AG09319 (cell line): Measurements from ENCODE around the gene ST3GAL4.

Source experiments
- DNase-seq: peaks from one replicate; pipeline ENCODE4 v3.0.0-alpha.2; 2010; ENCODE audit warnings: low read depth; ENCODE audit errors: extremely low read depth
- TF ChIP-seq, protein P1 (sequence below): IDR thresholded peaks from 2 replicates; pipeline ENCODE4 v1.5.1; 2011; ENCODE audit warnings: low read depth, mild to moderate bottlenecking, inconsistent platforms, low read length, moderate library complexity

Gene ST3GAL4

DNA sequence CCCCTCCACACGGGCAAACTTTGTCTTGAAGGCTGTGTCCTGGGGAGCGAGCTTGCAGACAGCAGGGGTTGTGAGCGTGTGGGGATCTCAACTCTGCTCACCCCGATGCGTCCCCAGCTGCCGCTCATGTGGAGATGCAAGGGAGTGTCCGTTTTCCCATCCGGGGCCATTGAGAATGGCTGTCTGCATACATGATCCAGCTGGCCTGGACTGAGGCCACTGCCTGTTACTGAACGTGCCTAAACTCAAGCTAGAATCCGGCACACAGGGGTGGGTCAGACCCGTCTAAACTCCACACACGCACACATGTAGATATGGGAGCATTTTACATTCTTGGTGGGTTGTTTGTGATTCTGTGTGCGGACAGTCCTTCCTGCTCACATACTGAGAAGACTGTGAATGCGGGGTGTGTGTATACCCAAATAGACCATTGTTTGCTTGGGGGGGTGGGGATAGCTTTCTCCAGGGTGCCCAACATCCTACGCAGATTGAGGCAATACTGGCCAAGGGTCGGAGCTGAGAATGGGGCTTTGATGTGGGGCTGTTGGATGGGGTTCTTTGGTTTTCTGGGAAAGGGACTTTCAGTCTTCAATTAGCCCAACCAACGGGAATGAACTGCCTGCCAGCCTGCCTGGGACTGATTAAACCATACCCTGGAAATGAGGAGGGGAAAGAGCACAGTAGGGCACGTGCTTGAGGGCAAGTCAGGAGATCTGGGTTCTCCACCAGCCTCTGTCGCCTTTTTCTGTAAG lies 60.4 kb downstream of the ST3GAL4 start:
- TF ChIP-seq, protein P1, sequence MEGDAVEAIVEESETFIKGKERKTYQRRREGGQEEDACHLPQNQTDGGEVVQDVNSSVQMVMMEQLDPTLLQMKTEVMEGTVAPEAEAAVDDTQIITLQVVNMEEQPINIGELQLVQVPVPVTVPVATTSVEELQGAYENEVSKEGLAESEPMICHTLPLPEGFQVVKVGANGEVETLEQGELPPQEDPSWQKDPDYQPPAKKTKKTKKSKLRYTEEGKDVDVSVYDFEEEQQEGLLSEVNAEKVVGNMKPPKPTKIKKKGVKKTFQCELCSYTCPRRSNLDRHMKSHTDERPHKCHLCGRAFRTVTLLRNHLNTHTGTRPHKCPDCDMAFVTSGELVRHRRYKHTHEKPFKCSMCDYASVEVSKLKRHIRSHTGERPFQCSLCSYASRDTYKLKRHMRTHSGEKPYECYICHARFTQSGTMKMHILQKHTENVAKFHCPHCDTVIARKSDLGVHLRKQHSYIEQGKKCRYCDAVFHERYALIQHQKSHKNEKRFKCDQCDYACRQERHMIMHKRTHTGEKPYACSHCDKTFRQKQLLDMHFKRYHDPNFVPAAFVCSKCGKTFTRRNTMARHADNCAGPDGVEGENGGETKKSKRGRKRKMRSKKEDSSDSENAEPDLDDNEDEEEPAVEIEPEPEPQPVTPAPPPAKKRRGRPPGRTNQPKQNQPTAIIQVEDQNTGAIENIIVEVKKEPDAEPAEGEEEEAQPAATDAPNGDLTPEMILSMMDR: no peak
- no peak for DNase-seq

DNA sequence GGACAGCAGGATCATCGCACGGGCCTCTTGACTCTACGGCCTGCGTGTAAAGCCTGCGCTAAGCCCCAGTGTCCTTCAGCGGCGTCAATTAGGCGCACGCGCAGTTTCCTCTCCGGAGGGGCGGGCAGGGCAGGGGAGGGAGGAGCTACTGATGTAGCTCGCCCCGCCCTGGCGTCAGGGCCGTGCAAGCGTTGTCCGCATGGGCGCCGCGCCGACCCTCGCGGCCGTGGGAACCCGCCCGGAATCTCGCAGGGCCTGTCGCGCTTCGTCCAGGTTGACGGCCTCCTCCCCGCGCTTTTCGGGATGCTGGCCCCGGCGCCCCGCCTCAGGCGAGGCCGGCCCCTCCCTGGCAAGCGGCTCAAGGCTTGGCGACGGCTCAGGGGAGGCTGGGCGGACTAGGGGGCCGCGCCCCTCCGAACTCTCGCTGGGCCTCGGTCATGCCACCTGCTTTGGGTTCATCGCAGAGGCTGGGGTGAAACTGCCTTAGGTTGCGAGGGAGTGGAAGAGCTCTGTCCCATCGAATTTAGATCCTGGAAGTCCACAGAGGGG lies 61.1 kb downstream of the ST3GAL4 start:
- TF ChIP-seq, protein P1: no peak
- DNase-seq: peak; percentile 52

DNA sequence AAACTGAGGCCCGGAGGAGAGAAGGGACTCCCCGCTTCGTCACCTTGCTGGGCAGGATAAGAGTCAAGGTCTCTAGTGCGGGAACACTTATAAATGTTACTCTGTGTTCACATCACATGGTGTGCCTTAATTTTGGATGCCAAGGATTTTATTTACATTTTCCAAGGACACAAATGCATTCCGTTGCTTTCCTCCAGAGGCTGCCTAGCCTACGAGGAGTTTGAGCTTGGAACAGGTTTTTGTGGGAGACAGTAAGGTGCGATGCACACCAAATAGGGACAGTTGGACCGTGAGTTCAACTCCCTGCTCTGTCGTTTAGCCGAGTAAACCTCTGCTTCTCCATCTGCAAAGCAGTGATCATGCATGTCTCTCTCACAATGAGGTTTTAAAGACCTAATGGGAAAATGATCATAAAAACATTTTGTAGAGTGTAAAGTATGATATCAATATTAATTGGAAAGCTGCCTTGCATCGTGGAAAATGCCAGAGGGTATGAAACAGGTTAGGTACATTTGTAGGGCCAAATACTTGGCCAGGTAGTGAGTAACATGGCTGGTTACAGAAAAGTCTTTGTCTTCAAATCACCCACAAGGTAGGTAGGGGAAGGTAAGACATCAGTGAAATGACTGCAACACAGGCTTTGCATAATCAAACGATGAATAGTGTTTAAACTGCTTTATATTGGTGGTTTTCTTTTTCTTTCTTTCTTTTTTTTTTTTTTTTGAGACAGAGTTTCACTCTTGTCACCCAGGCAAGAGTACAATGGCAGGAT lies 61.8 kb downstream of the ST3GAL4 start:
- DNase-seq: no peak
- TF ChIP-seq, protein P1: no peak

DNA sequence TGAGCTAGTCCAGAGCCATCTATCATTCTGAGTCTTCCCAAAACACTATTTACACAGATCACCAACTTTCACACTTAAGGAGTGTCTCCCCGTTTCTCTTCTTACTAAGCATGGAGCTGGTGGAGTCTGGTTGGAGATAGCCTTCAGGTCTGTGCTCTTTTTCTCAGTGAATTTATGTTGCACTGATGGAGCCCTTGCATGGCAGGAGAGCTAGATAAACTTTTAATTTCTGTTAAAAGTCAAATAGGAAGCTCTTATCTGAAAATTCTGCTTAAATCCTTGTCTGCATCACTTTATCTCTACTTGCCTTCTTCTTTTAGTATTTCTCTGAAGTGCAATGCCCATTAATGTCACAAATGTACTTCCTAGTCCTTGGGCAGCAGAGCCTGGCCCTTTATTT lies 63.4 kb downstream of the ST3GAL4 start:
- TF ChIP-seq, protein P1: no peak
- no peak for DNase-seq

DNA sequence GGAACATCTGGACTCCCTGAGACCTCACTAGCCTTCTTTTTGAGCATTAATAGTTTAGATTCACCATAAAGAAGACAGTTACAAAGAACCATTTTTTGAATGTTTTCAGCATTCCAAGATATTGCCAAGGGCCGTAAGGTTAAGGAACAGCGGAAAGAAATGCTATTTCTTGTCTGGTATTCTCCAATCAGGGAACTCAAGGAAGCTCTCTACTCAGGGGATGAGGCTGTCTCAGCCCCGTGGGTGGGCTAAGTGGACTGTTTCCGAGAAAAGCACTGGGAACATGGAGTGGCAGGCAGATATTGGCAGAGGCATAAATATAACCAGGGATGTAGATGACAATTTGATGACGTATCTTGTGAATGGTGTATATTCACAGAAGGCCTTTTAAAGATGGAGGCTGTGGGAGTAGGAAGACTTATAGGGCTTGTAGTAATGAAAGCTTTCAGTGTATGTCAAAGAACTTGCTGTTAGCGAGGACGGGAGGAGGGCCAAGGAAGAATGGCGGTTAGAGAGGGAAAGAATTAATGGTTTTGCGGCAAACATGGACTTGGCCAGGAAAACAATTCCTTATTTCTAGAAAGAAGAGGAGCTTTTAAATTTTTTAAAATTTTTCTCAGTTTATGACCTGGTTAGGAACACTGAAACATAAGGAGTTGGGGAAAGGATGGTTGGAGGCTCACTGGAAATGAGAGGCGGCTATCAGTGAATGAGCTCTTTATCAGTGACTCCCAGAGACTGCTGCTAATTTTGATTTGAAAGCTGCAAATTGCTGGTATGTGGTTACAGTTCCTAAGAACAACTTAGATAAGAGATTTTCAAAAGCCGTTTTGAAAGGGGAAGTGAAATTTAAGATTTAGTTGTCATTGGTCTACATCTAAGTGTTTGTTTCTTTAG lies 64.6 kb downstream of the ST3GAL4 start:
- DNase-seq: no peak
- TF ChIP-seq, protein P1: no peak

DNA sequence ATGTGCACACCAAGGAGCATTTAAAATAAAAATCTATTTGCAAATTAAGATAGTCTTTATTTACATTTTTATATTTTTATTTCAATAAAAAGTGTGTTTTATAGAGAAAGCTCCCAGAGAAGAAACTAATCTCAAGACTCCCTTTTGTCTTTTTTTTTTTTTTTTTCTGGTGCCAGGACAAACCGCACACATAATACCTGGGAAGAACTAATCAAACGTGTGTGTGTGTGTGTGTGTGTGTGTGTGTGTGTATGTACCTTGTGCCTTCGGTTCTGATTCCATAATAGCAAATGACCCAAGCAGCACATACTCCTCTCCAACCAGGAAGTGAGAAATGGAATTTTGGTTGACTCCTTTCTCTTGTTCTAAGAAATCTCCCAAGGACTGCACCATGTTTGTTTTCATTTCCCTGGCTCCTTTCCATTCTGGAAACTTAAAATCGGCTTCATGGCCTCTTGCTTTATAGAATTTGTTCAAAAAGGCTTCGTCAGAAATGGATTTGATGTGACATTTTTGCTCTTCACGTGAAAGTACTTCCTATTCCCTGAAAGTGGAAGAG lies 65.3 kb downstream of the ST3GAL4 start:
- DNase-seq: no peak
- TF ChIP-seq, protein P1: no peak
